ENCODE results near the gene MINPP1. TPM values are rescaled to one million over a fixed set of nuclear protein-coding genes. Genes with fewer than 3 reads are reported as not detected.

The MINPP1 gene
- total RNA-seq, 1 experiment from 2014 or later: 13.5 TPM

GRCh38 chr10:87559392-87559791, 54.7 kb downstream of the MINPP1 start:
- no peak overlapping the region for H3K4me3 ChIP-seq (ENCODE audit: low read depth, low read length, poor library complexity, severe bottlenecking)
- H3K27ac ChIP-seq (ENCODE audit: low read depth, low read length, poor library complexity, severe bottlenecking): no peak overlapping the region
- POLR2A ChIA-PET (ENCODE audit: low non-redundant PET): no interaction called here

GRCh38 chr10:87560495-87561129, 55.9 kb downstream of the MINPP1 start:
- no TSS peak for BruUV-seq (replicated peaks)
- ChIA-PET CTCF (no interaction called here), POLR2A (ENCODE audit: low non-redundant PET) (no interaction called here)
- H3K27me3 ChIP-seq (replicated peaks; ENCODE audit: insufficient read depth, low read depth, low read length, poor library complexity): no peaks in the 10 kb centered on the region
- H3K36me3 ChIP-seq (ENCODE audit: insufficient read depth, low read length, poor library complexity, severe bottlenecking): no peaks in the 10 kb centered on the region
- no peak overlapping the region for H3K4me3 ChIP-seq (ENCODE audit: low read depth, low read length, poor library complexity, severe bottlenecking)
- H3K4me1 ChIP-seq (ENCODE audit: insufficient read depth, low read length, poor library complexity, severe bottlenecking): no peaks in the 10 kb centered on the region
- no peak for DNase-seq (ENCODE audit: low spot score)
- intact Hi-C loops (cut with micrococcal nuclease; ENCODE audit: unreplicated experiment): no loop called here
- H3K27ac ChIP-seq (ENCODE audit: low read depth, low read length, poor library complexity, severe bottlenecking): no peak overlapping the region
- H3K9me3 ChIP-seq (ENCODE audit: low read depth, low read length, poor library complexity, severe bottlenecking): peaks cover 8% of the 10 kb centered on the region
- TF ChIP-seq EZH2 (IDR thresholded peaks at IDR 0.05; ENCODE audit: borderline replicate concordance, low read depth, low read length, poor library complexity, severe bottlenecking) (no peak), CTCF (conservative IDR thresholded peaks at IDR 0.05; ENCODE audit: low read depth, low read length) (no peak)

More at GRCh38 chr10:87559392-87559791, 54.7 kb downstream of the MINPP1 start:
- CTCF ChIA-PET: no interaction called here
- BruUV-seq (replicated peaks): no TSS peak
- Histone ChIP-seq H3K4me1 (ENCODE audit: insufficient read depth, low read length, poor library complexity, severe bottlenecking) (no peaks in the 10 kb centered on the region), H3K27me3 (replicated peaks; ENCODE audit: insufficient read depth, low read depth, low read length, poor library complexity) (no peaks in the 10 kb centered on the region), H3K36me3 (ENCODE audit: insufficient read depth, low read length, poor library complexity, severe bottlenecking) (no peaks in the 10 kb centered on the region), H3K9me3 (ENCODE audit: low read depth, low read length, poor library complexity, severe bottlenecking) (peaks cover 8% of the 10 kb centered on the region)
- TF ChIP-seq CTCF (conservative IDR thresholded peaks at IDR 0.05; ENCODE audit: low read depth, low read length) (no peak), EZH2 (IDR thresholded peaks at IDR 0.05; ENCODE audit: borderline replicate concordance, low read depth, low read length, poor library complexity, severe bottlenecking) (no peak)
- no peak for DNase-seq (ENCODE audit: low spot score)
- intact Hi-C loops (cut with micrococcal nuclease; ENCODE audit: unreplicated experiment): no loop called here

GRCh38 chr10:87562750-87563149, 58.1 kb downstream of the MINPP1 start:
- no peak for DNase-seq (ENCODE audit: low spot score)
- TF ChIP-seq EZH2 (IDR thresholded peaks at IDR 0.05; ENCODE audit: borderline replicate concordance, low read depth, low read length, poor library complexity, severe bottlenecking) (no peak), CTCF (conservative IDR thresholded peaks at IDR 0.05; ENCODE audit: low read depth, low read length) (no peak)
- POLR2A ChIA-PET (ENCODE audit: low non-redundant PET): no interaction called here

More at GRCh38 chr10:87562750-87563149, 58.1 kb downstream of the MINPP1 start:
- no TSS peak for BruUV-seq (replicated peaks)
- intact Hi-C loops (cut with micrococcal nuclease; ENCODE audit: unreplicated experiment): no loop called here
- Histone ChIP-seq H3K27ac (ENCODE audit: low read depth, low read length, poor library complexity, severe bottlenecking) (no peak overlapping the region), H3K4me3 (ENCODE audit: low read depth, low read length, poor library complexity, severe bottlenecking) (no peak overlapping the region), H3K36me3 (ENCODE audit: insufficient read depth, low read length, poor library complexity, severe bottlenecking) (no peaks in the 10 kb centered on the region), H3K4me1 (ENCODE audit: insufficient read depth, low read length, poor library complexity, severe bottlenecking) (no peaks in the 10 kb centered on the region), H3K27me3 (replicated peaks; ENCODE audit: insufficient read depth, low read depth, low read length, poor library complexity) (no peaks in the 10 kb centered on the region), H3K9me3 (ENCODE audit: low read depth, low read length, poor library complexity, severe bottlenecking) (peaks cover 8% of the 10 kb centered on the region)
- CTCF ChIA-PET: interaction anchor here (0.7 kb wide), 1 partner anchor 14 kb away, joined by 9 read pairs; no protein-coding TSS in a partner anchor
